AG09319 (cell line): ENCODE measurements around the gene GAS6.

Experiments used
- DNase-seq: peaks from one replicate; pipeline ENCODE4 v3.0.0-alpha.2; 2010; ENCODE audit warnings: low read depth; ENCODE audit errors: extremely low read depth
- CTCF ChIP-seq: IDR thresholded peaks from 2 replicates; pipeline ENCODE4 v1.5.1; 2011; ENCODE audit warnings: low read depth, mild to moderate bottlenecking, inconsistent platforms, low read length, moderate library complexity

GAS6 gene

GRCh38 chr13:113786262-113786841 lies 77.5 kb downstream of the GAS6 start:
- DNase-seq, result no peak
- TF ChIP-seq CTCF, result no peak

DNA sequence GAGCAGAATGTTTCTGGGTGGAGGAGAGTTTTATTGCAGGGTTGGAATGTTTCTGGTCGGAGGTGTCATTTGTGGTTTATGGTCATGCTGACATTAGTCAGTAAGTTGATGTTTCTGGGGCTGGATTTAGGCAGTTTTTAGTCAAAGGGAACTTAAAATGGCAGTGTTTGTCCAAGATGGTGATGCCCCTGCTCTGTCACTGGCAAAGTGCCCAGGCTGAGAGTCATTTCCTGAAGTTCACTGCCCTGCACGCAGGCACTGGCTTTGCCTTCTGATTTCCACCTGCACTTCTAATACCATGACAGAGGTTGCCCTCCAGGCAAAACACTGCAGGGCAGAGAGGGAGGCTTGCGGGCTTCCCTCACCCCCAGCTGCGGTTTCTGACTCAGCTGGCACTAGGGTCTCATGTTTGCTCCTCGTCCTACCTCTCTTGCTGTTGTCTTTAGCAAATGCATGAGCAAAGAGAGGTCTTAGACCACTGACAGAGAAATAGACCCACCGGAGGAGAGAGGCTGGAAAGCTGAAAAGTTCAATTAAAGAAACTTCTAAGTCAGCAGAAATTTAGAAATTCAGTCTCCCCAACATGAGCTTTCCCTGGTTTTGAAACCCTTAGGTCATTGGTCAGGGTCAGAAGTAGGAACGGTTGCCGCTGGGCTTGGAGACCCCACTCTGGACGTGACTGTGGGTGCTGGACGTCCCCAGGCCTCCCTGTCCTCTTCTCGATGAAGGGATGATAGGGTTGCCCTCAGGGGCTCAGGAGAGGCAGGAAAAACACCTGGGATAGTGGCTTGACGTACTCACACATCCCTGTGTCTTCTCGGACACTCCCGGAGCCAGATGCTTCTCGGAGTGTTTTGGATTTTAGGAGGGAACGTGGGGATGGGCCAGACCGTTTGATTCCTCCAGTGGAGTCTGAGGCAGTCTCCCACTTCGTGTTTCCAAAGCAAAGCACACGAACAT lies 78.5 kb downstream of the GAS6 start:
- DNase-seq, result peak; percentile 15
- no peak for TF ChIP-seq CTCF

DNA sequence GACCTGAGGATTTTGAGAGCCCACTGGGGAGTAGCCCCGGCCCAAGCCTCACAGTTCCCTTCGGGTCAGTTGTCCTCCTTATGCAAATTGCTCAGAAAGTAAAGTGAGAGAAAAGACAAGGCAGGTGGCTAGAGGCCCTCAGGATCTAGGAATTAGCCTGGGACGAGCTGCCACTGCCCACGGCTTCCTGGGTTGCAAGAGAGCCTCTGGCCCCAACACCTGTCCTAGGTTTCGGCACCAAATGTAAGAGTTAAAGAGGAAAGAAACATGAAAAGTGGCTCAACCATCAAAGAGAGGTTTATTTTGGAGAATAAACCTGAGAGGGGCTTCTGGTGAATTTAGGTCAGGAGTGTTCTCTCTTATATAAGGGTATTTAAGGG lies 79.2 kb downstream of the GAS6 start:
- TF ChIP-seq CTCF, result no peak
- no peak for DNase-seq

DNA sequence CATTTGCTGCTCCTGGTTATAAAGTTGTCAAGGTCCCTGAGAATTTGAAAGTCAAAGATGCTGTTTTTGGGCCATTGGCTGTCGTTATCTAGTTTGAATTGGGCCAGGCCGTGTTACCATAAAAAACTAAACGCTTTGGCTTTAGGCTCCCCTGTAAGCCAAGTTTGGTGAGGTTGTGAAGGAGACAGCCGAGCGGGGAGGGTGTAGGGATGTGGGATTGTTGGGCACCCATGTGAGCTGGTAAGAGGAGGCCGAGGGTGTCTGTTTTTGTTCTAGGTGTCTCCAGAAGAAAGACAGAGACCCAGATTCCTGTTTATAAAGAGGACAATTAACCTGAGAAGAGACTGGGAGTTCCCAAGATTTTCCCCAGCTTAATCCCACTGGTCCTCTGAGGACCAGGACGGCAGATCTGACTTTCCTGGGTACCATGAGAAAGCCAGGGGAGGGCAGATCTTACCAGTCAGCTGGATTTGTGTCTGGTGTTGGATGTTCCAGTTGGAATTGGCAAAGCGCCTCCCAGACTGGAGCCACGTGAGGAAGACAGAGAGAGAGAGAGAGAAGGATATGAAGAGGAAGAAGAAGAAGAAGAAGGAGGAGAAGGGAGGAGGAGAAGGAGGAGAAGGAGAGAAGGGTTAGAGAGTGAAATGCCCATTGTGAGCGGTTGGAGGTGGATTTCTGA lies 79.8 kb downstream of the GAS6 start:
- no peak for TF ChIP-seq CTCF

DNA sequence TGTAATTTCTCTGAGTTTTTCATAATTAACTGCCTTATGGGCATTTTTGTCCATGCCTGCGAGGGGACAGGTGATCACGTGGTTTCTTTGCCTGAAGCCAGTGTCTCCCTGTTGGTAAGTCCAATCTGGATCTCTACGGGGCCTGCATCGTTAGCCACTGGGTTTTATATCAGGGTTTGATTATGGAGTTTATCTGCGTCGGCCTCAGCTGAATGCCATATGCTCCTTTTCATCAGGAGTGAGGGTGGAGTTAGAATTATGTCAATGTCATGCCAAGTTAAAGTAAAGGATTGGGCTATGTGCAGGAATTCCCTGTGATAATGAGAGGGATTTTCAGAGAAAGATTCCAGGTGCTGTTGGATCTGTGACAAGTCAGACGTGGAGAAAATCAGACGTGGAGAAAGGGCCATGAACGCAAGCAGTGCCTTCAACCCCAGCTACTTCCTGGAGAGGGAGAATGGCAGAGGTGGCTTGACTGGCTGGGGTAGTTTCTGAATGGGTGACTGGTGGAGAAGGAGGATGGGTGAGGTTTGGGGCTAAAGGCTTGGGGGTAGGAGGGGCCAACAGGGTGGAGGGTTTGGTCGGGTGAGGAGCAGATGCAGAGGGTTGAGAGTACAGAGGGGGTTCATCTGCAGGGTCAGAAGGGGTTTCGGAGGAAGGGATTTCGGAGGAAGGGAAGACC lies 80.5 kb downstream of the GAS6 start:
- no peak for TF ChIP-seq CTCF
- DNase-seq, result no peak

More for the DNA sequence above, 79.8 kb downstream of the GAS6 start:
- DNase-seq, result no peak

DNA sequence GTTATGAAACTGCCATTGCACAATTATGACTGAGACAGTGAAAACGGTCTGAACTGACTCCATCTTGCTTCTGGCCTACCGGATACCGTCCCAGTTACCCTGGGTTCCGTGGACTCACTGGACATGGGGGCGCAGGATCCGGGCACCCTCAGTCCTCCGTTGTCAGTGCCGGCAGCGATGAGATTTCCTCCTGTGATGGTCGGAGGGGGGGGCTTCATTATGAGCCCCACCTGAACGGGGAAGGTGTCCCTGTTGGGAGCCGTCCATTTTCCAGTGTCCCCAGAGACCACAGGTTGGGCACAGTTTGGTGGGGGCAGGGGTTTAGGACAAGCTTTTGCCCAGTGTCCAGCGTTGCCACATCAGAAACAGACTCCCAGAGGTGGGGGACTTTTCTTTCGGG lies 81.4 kb downstream of the GAS6 start:
- no peak for TF ChIP-seq CTCF
- no peak for DNase-seq
